H9 (cell line): ENCODE data around the gene BBS10. TPM values are rescaled to one million over a fixed set of nuclear protein-coding genes. Genes with fewer than 3 reads are reported as not detected.

ENCODE experiments used
- DNase-seq: peaks from one replicate; pipeline ENCODE4 v3.0.0-alpha.2; 2017
- H2AFZ ChIP-seq: one replicate; pipeline ENCODE4 v1.6.1; 2013; ENCODE audit warnings: mild to moderate bottlenecking, low read length, control low read depth, moderate library complexity
- H2AK5ac ChIP-seq: 2 replicates; pipeline ENCODE4 v1.6.1; 2013; ENCODE audit warnings: low read length, control low read depth, mixed read lengths; ENCODE audit not compliant: insufficient read length
- H2BK120ac ChIP-seq: one replicate; pipeline ENCODE4 v1.6.1; 2013; ENCODE audit warnings: low read depth, mild to moderate bottlenecking, low read length, control low read depth, inconsistent platforms; ENCODE audit not compliant: poor library complexity, severe bottlenecking
- H2BK12ac ChIP-seq: 2 replicates; pipeline ENCODE4 v1.6.1; 2013; ENCODE audit warnings: low read length, control low read depth, mixed read lengths, low read depth; ENCODE audit not compliant: insufficient read length
- H2BK15ac ChIP-seq: 2 replicates; pipeline ENCODE4 v1.6.1; 2013; ENCODE audit warnings: low read depth, low read length, control low read depth
- H2BK20ac ChIP-seq: one replicate; pipeline ENCODE4 v1.6.1; 2013; ENCODE audit warnings: low read depth, mild to moderate bottlenecking, low read length, control low read depth, inconsistent platforms; ENCODE audit not compliant: poor library complexity, severe bottlenecking
- H2BK5ac ChIP-seq: 2 replicates; pipeline ENCODE4 v1.6.1; 2013; ENCODE audit warnings: low read length, control low read depth, mixed read lengths; ENCODE audit not compliant: insufficient read length
- H3K14ac ChIP-seq: 2 replicates; pipeline ENCODE4 v1.6.1; 2013; ENCODE audit warnings: low read length, control low read depth; ENCODE audit not compliant: insufficient read depth
- H3K18ac ChIP-seq: 2 replicates; pipeline ENCODE4 v1.6.1; 2013; ENCODE audit warnings: low read depth, mild to moderate bottlenecking, mixed read lengths, low read length, control low read depth; ENCODE audit not compliant: insufficient read length
- H3K23ac ChIP-seq: 2 replicates; pipeline ENCODE4 v1.6.1; 2013; ENCODE audit warnings: low read length, control low read depth, mixed read lengths, low read depth; ENCODE audit not compliant: insufficient read length
- H3K23me2 ChIP-seq: 2 replicates; pipeline ENCODE4 v1.6.1; 2013; ENCODE audit warnings: low read depth, mild to moderate bottlenecking, mixed read lengths, low read length, control low read depth; ENCODE audit not compliant: insufficient read length, poor library complexity, severe bottlenecking
- H3K27ac ChIP-seq: 2 replicates; pipeline ENCODE4 v1.5.1; 2013; ENCODE audit warnings: low read length, control low read depth, mixed read lengths, low read depth; ENCODE audit not compliant: insufficient read length
- H3K27me3 ChIP-seq: 2 replicates; pipeline ENCODE4 v1.6.1; 2013; ENCODE audit warnings: low read length, control low read depth, inconsistent platforms; ENCODE audit not compliant: insufficient read depth
- H3K4ac ChIP-seq: 2 replicates; pipeline ENCODE4 v1.6.1; 2013; ENCODE audit warnings: low read depth, mild to moderate bottlenecking, control low read depth, inconsistent platforms, low read length, moderate library complexity
- H3K4me1 ChIP-seq: 2 replicates; pipeline ENCODE4 v1.6.1; 2013; ENCODE audit warnings: low read length, control low read depth, inconsistent platforms; ENCODE audit not compliant: insufficient read depth
- H3K4me2 ChIP-seq: 2 replicates; pipeline ENCODE4 v1.6.1; 2013; ENCODE audit warnings: low read length, control low read depth, mixed read lengths; ENCODE audit not compliant: insufficient read length, insufficient read depth
- H3K56ac ChIP-seq: 2 replicates; pipeline ENCODE4 v1.6.1; 2013; ENCODE audit warnings: low read depth, mild to moderate bottlenecking, mixed read lengths, low read length, control low read depth; ENCODE audit not compliant: insufficient read length
- H3K79me1 ChIP-seq: 2 replicates; pipeline ENCODE4 v1.6.1; 2013; ENCODE audit warnings: low read depth, mild to moderate bottlenecking, moderate library complexity, low read length, control low read depth, inconsistent platforms; ENCODE audit not compliant: insufficient read depth, poor library complexity, severe bottlenecking
- H3K79me2 ChIP-seq: 2 replicates; pipeline ENCODE4 v1.6.1; 2013; ENCODE audit warnings: low read length, control low read depth, inconsistent platforms; ENCODE audit not compliant: insufficient read depth
- H3K9ac ChIP-seq: 2 replicates; pipeline ENCODE4 v1.6.1; 2013; ENCODE audit warnings: low read length, control low read depth, mixed read lengths; ENCODE audit not compliant: insufficient read length; ENCODE audit errors: extremely low read depth
- H3K9me3 ChIP-seq: one replicate; pipeline ENCODE4 v1.6.1; 2013; ENCODE audit warnings: low read depth, low read length, inconsistent platforms; ENCODE audit not compliant: control insufficient read depth
- H3T11ph ChIP-seq: one replicate; pipeline ENCODE4 v1.6.1; 2013; ENCODE audit warnings: mild to moderate bottlenecking, low read length, control low read depth, inconsistent platforms
- H4K20me1 ChIP-seq: one replicate; pipeline ENCODE4 v1.6.1; 2013; ENCODE audit not compliant: control insufficient read depth, insufficient read length, insufficient read depth
- H4K5ac ChIP-seq: 2 replicates; pipeline ENCODE4 v1.6.1; 2013; ENCODE audit warnings: low read depth, mild to moderate bottlenecking, mixed read lengths, low read length, control low read depth; ENCODE audit not compliant: insufficient read length
- H4K8ac ChIP-seq: replicated peaks from 2 replicates; pipeline ENCODE4 v1.6.1; 2013; ENCODE audit warnings: low read length, control low read depth, mixed read lengths, low read depth; ENCODE audit not compliant: insufficient read length
- H4K91ac ChIP-seq: 2 replicates; pipeline ENCODE4 v1.6.1; 2013; ENCODE audit warnings: low read depth, mild to moderate bottlenecking, moderate library complexity, mixed read lengths, low read length, control low read depth; ENCODE audit not compliant: insufficient read length
- H3K27ac Mint-ChIP-seq, 3 experiments: 2 replicates in 2 of 3; 3 replicates in 1 of 3; pipeline ENCODE4 v1.8.0; 2020 to 2021; ENCODE audit warnings: mixed read lengths in 3 of 3, mild to moderate bottlenecking in 1 of 3, moderate library complexity in 1 of 3
- H3K27me3 Mint-ChIP-seq: 2 replicates; pipeline ENCODE4 v1.8.0; 2021; ENCODE audit warnings: low read depth, mild to moderate bottlenecking, moderate library complexity, mixed read lengths
- H3K36me3 Mint-ChIP-seq, 3 experiments: 2 replicates in 2 of 3; 3 replicates in 1 of 3; pipeline ENCODE4 v1.8.0; 2020 to 2021; ENCODE audit warnings: low read depth in 3 of 3, mixed read lengths in 3 of 3; ENCODE audit not compliant: insufficient read depth in 1 of 3
- H3K4me1 Mint-ChIP-seq, 2 experiments: 2 replicates each; pipeline ENCODE4 v1.8.0; 2020; ENCODE audit warnings: mixed read lengths in 2 of 2
- H3K4me3 Mint-ChIP-seq, 2 experiments: 2 replicates in 1 of 2; 3 replicates in 1 of 2; pipeline ENCODE4 v1.8.0; 2020 to 2021; ENCODE audit warnings: mild to moderate bottlenecking in 2 of 2, mixed read lengths in 2 of 2, moderate library complexity in 1 of 2
- H3K9me3 Mint-ChIP-seq, 2 experiments: 2 replicates in 1 of 2; 3 replicates in 1 of 2; pipeline ENCODE4 v1.8.0; 2020; ENCODE audit warnings: mild to moderate bottlenecking in 2 of 2, mixed read lengths in 2 of 2, moderate library complexity in 1 of 2
- CTCF ChIP-seq: fragments of 200-600 bp; sonication (generic); conservative IDR thresholded peaks from 3 replicates; pipeline ENCODE4 v1.8.0; 2021; ENCODE audit warnings: antibody characterized with exemption, mild to moderate bottlenecking
- WGBS: extraction: QIAGEN DNeasy Blood & Tissue Kit; methylation state at CpG from one replicate; pipeline ENCODE4 v1.1.7; 2013; ENCODE audit warnings: missing lambda C conversion rate, low lambda C conversion rate, mixed read lengths; ENCODE audit not compliant: insufficient read length; ENCODE audit errors: extremely low coverage; 5-methylcytosine and 5-hydroxymethylcytosine counted together
- total RNA-seq: library from RNA; stranded (reverse); gene quantifications from 2 replicates; pipeline ENCODE4 v1.2.1, GENCODE V29; 2021

Gene BBS10
- total RNA-seq, 1 experiment from 2014 or later, result 6.6 TPM

GRCh38 chr12:76368230-76368629 lies 20.0 kb upstream of the BBS10 start:
- no peak for DNase-seq
- Histone ChIP-seq H2BK120ac (no peak overlapping the region), H3K56ac (no peak overlapping the region), H3K79me2 (no peaks in the 10 kb centered on the region), H3K4me2 (no peak overlapping the region), H3K23me2 (no peaks in the 10 kb centered on the region), H3K9me3 (no peaks in the 10 kb centered on the region), H3K27me3 (no peaks in the 10 kb centered on the region), H4K91ac (no peak overlapping the region), H3K23ac (no peak overlapping the region), H3K4me1 (no peaks in the 10 kb centered on the region), H3K27ac (no peak overlapping the region), H3T11ph (no peak overlapping the region), H2BK20ac (no peak overlapping the region), H4K20me1 (no peaks in the 10 kb centered on the region), H4K8ac (no peak overlapping the region), H2AFZ (no peak overlapping the region), H3K4ac (no peak overlapping the region), H2BK15ac (no peak overlapping the region), H3K9ac (no peak overlapping the region), H2BK5ac (no peak overlapping the region), H4K5ac (no peak overlapping the region), H3K14ac (no peak overlapping the region), H3K18ac (no peak overlapping the region), H3K79me1 (no peaks in the 10 kb centered on the region), H2AK5ac (no peak overlapping the region), H2BK12ac (no peak overlapping the region)
- H3K27me3 Mint-ChIP-seq, result no peaks in the 10 kb centered on the region
- no peak overlapping the region for H3K4me3 Mint-ChIP-seq
- H3K9me3 Mint-ChIP-seq, result no peaks in the 10 kb centered on the region
- no peak overlapping the region for H3K27ac Mint-ChIP-seq
- H3K4me1 Mint-ChIP-seq, result no peaks in the 10 kb centered on the region
- no peak for TF ChIP-seq CTCF
- no CpG with 5 or more reads among the region's 1 CpG for WGBS
- H3K36me3 Mint-ChIP-seq, result peaks cover 24 to 54% (median 54%) of the 10 kb centered on the region in 3 experiments
